A673 (cell line): ENCODE measurements around the gene PITX1. TPM values are rescaled to one million over a fixed set of nuclear protein-coding genes. Genes with fewer than 3 reads are reported as not detected.

Experiments used
- BruUV-seq: library from RNA; stranded (reverse); fragments of 400-500 nt; replicated peaks from 2 replicates; lab custom pipeline; 2021; lab: Mats Ljungman, UMichigan
- CTCF ChIA-PET: fragments of 300-600 bp; sonication (Branson Sonifier 250); formaldehyde crosslinking; loops from one replicate; lab custom pipeline; 2022; ENCODE audit warnings: antibody characterized with exemption; lab: Charles Lee
- POLR2A ChIA-PET: fragments of 300-600 bp; sonication (Branson Sonifier 250); formaldehyde crosslinking; loops from one replicate; lab custom pipeline; 2022; ENCODE audit warnings: antibody characterized with exemption; ENCODE audit not compliant: low non-redundant PET; lab: Charles Lee
- DNase-seq: peaks from one replicate; pipeline ENCODE4 v3.0.0-alpha.2; 2015; ENCODE audit warnings: low spot score
- H3K27ac ChIP-seq: fragments of 200-600 bp; sonication (generic); 2 replicates; pipeline ENCODE4 v1.5.1; 2016; ENCODE audit warnings: mixed run types, low read depth, mild to moderate bottlenecking, mixed read lengths, antibody characterized with exemption, low read length; ENCODE audit not compliant: poor library complexity, severe bottlenecking
- H3K27me3 ChIP-seq: fragments of 200-600 bp; sonication (generic); replicated peaks from 2 replicates; pipeline ENCODE4 v1.6.1; 2017; ENCODE audit warnings: mixed run types, low read depth, mild to moderate bottlenecking, mixed read lengths, antibody characterized with exemption, low read length; ENCODE audit not compliant: insufficient read depth, poor library complexity
- H3K36me3 ChIP-seq: fragments of 200-600 bp; sonication (generic); 2 replicates; pipeline ENCODE4 v1.6.1; 2016; ENCODE audit warnings: mixed run types, mild to moderate bottlenecking, mixed read lengths, antibody characterized with exemption, low read length; ENCODE audit not compliant: insufficient read depth, poor library complexity, severe bottlenecking
- H3K4me1 ChIP-seq: fragments of 200-600 bp; sonication (generic); 2 replicates; pipeline ENCODE4 v1.6.1; 2017; ENCODE audit warnings: mixed run types, mild to moderate bottlenecking, mixed read lengths, antibody characterized with exemption, low read length; ENCODE audit not compliant: insufficient read depth, poor library complexity, severe bottlenecking
- H3K4me3 ChIP-seq: fragments of 200-600 bp; sonication (generic); 2 replicates; pipeline ENCODE4 v1.5.1; 2016; ENCODE audit warnings: low read depth, mixed run types, mild to moderate bottlenecking, mixed read lengths, low read length; ENCODE audit not compliant: poor library complexity, severe bottlenecking
- H3K9me3 ChIP-seq: fragments of 200-600 bp; sonication (generic); 2 replicates; pipeline ENCODE4 v1.6.1; 2016; ENCODE audit warnings: mixed run types, low read depth, mild to moderate bottlenecking, mixed read lengths, antibody characterized with exemption, low read length; ENCODE audit not compliant: poor library complexity, severe bottlenecking
- EZH2 ChIP-seq: fragments of 200-600 bp; sonication (generic); IDR thresholded peaks from 2 replicates; pipeline ENCODE4 v1.6.1; 2017; ENCODE audit warnings: borderline replicate concordance, low read depth, mild to moderate bottlenecking, mixed read lengths, antibody characterized with exemption, low read length; ENCODE audit not compliant: poor library complexity, severe bottlenecking
- intact Hi-C: fragments of 100-400 bp; cut with micrococcal nuclease; formaldehyde crosslinking; loops from one replicate; pipeline ENCODE4 v1.10.0; 2022; ENCODE audit not compliant: unreplicated experiment
- total RNA-seq: library from RNA; stranded (reverse); gene quantifications from 2 replicates; pipeline ENCODE4 v1.2.3, GENCODE V29; 2021
- TF ChIP-seq, protein P1 (sequence below): fragments of 300-800, 200-600 bp; sonication (generic); conservative IDR thresholded peaks from 2 replicates; pipeline ENCODE4 v1.5.1; 2017; ENCODE audit warnings: low read depth, mild to moderate bottlenecking, antibody characterized with exemption, low read length, moderate library complexity, mixed read lengths

Gene PITX1
- total RNA-seq, 1 experiment from 2014 or later = 2.0 TPM

DNA sequence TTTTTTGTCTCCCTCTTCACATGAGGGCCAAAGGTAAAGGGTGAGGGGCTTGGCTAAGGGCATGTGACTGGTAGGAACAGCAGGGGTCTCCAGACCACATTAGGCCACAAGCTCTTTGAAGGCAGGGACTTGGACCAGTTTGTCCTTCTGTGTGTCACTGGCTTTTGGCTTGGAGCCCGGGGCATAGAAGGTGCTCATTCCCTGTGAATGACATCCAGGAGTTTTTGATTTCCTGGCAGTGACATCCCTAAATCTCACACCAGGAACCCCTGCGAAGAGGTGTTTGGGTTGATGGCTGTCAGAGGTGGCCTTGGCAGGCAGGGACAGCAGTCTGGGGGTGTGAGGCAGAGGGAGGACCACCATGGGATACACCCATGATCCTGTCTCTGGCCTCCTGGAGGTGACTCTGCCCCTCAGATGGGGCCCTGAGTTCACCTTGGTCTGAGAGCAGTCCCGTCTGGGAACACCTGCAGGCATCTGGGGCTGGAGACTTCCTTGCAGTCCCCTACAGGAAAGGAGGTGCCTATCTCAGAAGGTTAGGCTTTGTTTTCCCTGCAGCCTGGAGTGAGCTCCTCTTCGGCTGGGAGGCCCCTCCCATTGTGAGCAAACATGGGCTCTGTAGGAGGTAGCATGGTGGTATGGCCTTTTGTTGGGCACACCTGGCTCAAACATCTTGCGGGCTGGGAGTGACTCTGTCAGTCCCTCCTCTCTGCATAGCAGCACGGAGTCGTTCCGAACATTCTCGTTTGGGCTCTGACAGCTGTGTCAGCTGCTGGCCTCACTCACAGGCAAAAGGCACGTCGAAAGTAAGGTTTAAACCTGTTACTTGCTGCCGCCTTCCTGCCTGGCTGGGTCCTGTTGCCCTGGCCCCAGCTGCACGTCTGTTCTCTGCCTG lies 38.6 kb upstream of the PITX1 start:
- CTCF ChIA-PET = no interaction called here
- no peak for DNase-seq

DNA sequence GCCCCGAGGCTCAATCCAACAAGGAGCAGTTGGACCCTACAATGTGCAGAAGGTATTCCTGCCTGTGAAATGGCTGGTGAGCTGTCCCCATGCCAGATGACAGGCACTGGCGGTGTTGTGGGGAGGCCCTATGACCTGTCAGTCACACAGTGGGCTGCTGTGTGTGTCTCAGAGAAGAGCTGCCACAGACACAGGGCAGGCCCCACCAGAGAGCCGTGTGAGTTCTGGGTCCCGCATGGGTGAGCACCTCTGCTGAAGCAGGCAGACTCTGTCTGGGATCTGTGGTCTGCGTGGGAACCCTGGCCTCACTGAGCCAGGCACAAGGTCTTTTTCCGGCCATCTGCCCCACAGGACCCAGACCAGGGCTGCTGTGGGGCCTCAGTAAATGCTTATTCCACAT lies 37.3 kb upstream of the PITX1 start:
- TF ChIP-seq EZH2 = no peak
- TF ChIP-seq, protein P1, sequence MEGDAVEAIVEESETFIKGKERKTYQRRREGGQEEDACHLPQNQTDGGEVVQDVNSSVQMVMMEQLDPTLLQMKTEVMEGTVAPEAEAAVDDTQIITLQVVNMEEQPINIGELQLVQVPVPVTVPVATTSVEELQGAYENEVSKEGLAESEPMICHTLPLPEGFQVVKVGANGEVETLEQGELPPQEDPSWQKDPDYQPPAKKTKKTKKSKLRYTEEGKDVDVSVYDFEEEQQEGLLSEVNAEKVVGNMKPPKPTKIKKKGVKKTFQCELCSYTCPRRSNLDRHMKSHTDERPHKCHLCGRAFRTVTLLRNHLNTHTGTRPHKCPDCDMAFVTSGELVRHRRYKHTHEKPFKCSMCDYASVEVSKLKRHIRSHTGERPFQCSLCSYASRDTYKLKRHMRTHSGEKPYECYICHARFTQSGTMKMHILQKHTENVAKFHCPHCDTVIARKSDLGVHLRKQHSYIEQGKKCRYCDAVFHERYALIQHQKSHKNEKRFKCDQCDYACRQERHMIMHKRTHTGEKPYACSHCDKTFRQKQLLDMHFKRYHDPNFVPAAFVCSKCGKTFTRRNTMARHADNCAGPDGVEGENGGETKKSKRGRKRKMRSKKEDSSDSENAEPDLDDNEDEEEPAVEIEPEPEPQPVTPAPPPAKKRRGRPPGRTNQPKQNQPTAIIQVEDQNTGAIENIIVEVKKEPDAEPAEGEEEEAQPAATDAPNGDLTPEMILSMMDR = no peak
- intact Hi-C loops = no loop called here
- CTCF ChIA-PET = no interaction called here
- no peak overlapping the region for H3K27ac ChIP-seq
- H3K36me3 ChIP-seq = no peaks in the 10 kb centered on the region
- no TSS peak for BruUV-seq
- no peaks in the 10 kb centered on the region for H3K27me3 ChIP-seq
- POLR2A ChIA-PET = no interaction called here
- no peaks in the 10 kb centered on the region for H3K4me1 ChIP-seq
- DNase-seq = no peak
- H3K9me3 ChIP-seq = no peaks in the 10 kb centered on the region
- no peak overlapping the region for H3K4me3 ChIP-seq

More for the DNA sequence above, 38.6 kb upstream of the PITX1 start:
- TF ChIP-seq, protein P1 = no peak
- TF ChIP-seq EZH2 = no peak
- H3K27me3 ChIP-seq = no peaks in the 10 kb centered on the region
- H3K4me1 ChIP-seq = no peaks in the 10 kb centered on the region
- POLR2A ChIA-PET = no interaction called here
- no peaks in the 10 kb centered on the region for H3K36me3 ChIP-seq
- intact Hi-C loops = no loop called here
- no peak overlapping the region for H3K27ac ChIP-seq
- H3K4me3 ChIP-seq = no peak overlapping the region
- no TSS peak for BruUV-seq
- no peaks in the 10 kb centered on the region for H3K9me3 ChIP-seq

DNA sequence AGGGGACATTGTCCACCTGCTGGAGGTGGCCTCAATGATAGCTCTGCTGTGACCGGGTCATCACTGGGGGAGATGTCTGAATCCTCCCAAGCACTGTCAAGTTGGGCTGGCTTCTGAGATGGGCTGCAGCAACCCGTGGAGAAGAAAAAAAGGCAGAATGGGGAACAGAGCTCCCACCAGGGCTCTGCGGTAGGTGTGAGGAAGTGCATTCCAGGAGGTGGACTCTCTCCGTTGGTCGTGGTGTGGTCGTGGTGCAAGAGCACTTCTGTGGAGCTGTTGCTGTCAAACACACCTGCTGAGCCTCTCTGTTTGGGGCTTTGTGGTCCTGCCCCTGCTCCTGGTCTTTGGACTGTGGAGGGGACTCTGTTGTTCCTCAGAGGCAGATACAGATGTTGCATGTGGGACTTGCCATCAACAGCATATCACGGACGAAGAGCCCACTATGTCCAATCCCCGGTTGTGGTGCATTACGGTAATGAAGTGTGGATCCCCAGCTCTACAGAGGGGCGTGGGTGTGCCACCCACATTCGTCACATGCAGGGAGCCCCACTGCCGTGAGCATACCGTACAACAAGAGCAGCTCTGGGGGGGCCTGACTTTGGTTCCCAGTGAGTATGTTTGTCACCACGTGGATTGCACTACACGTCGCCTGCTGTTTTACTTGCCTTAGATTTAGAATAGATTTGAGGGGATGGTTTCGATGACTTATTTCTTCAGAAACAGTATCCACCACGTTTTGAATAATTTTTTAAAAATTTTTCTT lies 36.0 kb upstream of the PITX1 start:
- H3K27ac ChIP-seq = no peak overlapping the region
- H3K4me1 ChIP-seq = no peaks in the 10 kb centered on the region
- no peaks in the 10 kb centered on the region for H3K9me3 ChIP-seq
- H3K36me3 ChIP-seq = no peaks in the 10 kb centered on the region
- POLR2A ChIA-PET = no interaction called here
- TF ChIP-seq, protein P1 = no peak
- TF ChIP-seq EZH2 = no peak
- no peaks in the 10 kb centered on the region for H3K27me3 ChIP-seq
- CTCF ChIA-PET = no interaction called here
- no peak overlapping the region for H3K4me3 ChIP-seq
- intact Hi-C loops = no loop called here
- DNase-seq = no peak
- BruUV-seq = no TSS peak
